ENCODE data around the gene PTPRCAP. TPM values are rescaled to one million over a fixed set of nuclear protein-coding genes. Genes with fewer than 3 reads are reported as not detected.

Gene PTPRCAP
- total RNA-seq, 1 donor from 2014 or later: 2.3 TPM

DNA sequence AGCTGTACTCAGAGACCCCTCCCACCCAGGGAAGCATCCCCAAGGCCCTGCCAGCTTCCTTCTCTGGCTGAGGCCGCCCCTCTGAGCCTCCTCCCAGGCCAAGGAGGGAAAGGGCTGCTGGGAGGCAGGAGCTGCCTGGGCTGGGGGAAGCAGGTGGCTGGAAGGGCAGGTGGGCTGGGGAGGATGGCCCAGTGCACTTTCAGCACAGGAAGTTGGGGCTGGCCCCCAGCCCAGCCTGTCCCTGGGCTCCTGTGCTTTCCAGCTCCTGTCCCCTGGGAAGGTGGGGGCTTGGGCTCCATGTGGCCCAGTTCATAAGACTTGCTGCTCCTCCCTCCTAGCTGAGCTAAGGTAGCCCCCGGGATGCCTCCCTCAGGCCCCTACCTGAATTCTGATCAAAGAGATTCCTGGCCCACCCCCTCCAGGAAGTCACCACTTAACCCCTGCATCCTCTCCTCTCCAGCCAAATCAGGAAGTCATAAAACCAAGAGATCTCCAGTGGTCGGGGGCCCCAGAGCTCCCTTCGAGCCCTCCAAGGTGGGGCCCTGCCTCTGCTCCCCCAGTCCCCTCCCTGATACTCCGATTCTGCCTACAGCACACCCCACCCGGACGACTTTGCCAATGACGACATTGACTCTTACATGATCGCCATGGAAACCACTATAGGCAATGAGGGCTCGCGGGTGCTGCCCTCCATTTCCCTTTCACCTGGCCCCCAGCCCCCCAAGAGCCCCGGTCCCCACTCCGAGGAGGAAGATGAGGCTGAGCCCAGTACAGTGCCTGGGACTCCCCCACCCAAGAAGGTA lies 40.7 kb downstream of the PTPRCAP start:
- Mint-ChIP-seq H3K4me1 (ENCODE audit: low read depth) (peaks cover 12% of the 10 kb centered on the region), H3K4me3 (ENCODE audit: low read depth) (no peak overlapping the region), H3K9me3 (ENCODE audit: low read depth) (no peaks in the 10 kb centered on the region), H3K27ac (no peak overlapping the region), H3K36me3 (ENCODE audit: insufficient read depth) (peaks cover 7% of the 10 kb centered on the region), H3K27me3 (no peaks in the 10 kb centered on the region)
- no peak for DNase-seq (ENCODE audit: low spot score, unreplicated experiment)
- TF ChIP-seq, protein P1, sequence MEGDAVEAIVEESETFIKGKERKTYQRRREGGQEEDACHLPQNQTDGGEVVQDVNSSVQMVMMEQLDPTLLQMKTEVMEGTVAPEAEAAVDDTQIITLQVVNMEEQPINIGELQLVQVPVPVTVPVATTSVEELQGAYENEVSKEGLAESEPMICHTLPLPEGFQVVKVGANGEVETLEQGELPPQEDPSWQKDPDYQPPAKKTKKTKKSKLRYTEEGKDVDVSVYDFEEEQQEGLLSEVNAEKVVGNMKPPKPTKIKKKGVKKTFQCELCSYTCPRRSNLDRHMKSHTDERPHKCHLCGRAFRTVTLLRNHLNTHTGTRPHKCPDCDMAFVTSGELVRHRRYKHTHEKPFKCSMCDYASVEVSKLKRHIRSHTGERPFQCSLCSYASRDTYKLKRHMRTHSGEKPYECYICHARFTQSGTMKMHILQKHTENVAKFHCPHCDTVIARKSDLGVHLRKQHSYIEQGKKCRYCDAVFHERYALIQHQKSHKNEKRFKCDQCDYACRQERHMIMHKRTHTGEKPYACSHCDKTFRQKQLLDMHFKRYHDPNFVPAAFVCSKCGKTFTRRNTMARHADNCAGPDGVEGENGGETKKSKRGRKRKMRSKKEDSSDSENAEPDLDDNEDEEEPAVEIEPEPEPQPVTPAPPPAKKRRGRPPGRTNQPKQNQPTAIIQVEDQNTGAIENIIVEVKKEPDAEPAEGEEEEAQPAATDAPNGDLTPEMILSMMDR (IDR thresholded peaks at IDR 0.05; ENCODE audit: unreplicated experiment): no peak

DNA sequence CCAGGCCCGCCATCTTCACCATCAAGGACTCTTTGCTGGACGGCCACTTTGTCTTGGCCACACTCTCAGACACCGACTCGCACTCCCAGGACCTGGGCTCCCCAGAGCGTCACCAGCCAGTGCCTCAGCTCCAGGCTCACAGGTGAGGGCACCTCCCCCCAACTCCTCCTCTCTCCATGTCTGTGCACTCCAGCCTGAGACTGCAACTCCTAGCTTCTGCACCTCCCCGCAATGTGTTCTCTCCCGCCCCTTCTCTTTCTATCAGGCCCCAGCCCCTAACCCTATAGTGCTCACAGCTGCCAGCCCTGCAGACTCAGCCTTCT lies 41.3 kb downstream of the PTPRCAP start:
- TF ChIP-seq, protein P1 (IDR thresholded peaks at IDR 0.05; ENCODE audit: unreplicated experiment): no peak
- H3K36me3 Mint-ChIP-seq (ENCODE audit: insufficient read depth): peaks cover 7% of the 10 kb centered on the region
- no peak overlapping the region for H3K27ac Mint-ChIP-seq
- H3K27me3 Mint-ChIP-seq: no peaks in the 10 kb centered on the region
- no peak overlapping the region for H3K4me3 Mint-ChIP-seq (ENCODE audit: low read depth)
- no peak for DNase-seq (ENCODE audit: low spot score, unreplicated experiment)
- peaks cover 14% of the 10 kb centered on the region for H3K4me1 Mint-ChIP-seq (ENCODE audit: low read depth)
- H3K9me3 Mint-ChIP-seq (ENCODE audit: low read depth): no peaks in the 10 kb centered on the region

DNA sequence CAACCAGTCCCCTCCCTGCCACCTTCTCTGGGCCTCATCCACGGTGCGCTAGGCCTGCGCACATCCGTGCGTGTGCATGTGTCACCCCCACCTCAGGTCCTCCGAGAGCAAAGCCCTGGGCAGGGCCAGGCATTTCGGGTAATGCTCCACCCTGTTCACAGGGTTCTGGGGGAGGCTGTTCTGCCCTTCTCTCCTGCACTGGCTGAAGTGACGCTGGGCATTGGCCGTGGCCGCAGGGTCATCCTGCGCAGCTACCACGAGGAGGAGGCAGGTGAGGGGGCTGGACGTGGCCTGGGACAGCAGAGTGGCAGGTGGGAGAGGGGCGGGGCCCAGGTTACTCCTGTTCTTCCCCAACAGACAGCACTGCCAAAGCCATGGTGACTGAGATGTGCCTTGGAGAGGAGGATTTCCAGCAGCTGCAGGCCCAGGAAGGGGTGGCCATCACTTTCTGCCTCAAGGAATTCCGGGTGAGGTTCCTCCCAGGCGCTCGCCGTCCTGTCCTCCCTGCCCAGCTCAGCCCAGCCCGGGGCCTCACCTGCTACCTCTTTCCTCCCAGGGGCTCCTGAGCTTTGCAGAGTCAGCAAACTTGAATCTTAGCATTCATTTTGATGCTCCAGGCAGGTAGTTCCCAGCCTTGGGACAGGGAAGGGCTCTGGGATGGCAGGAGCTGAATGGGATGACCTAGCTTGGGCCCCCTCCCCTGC lies 41.8 kb downstream of the PTPRCAP start:
- no peaks in the 10 kb centered on the region for H3K27me3 Mint-ChIP-seq
- no peak overlapping the region for H3K4me3 Mint-ChIP-seq (ENCODE audit: low read depth)
- no peak overlapping the region for H3K27ac Mint-ChIP-seq
- TF ChIP-seq, protein P1 (IDR thresholded peaks at IDR 0.05; ENCODE audit: unreplicated experiment): no peak
- peaks cover 16% of the 10 kb centered on the region for H3K4me1 Mint-ChIP-seq (ENCODE audit: low read depth)
- H3K9me3 Mint-ChIP-seq (ENCODE audit: low read depth): no peaks in the 10 kb centered on the region
- H3K36me3 Mint-ChIP-seq (ENCODE audit: insufficient read depth): peaks cover 7% of the 10 kb centered on the region
- no peak for DNase-seq (ENCODE audit: low spot score, unreplicated experiment)

DNA sequence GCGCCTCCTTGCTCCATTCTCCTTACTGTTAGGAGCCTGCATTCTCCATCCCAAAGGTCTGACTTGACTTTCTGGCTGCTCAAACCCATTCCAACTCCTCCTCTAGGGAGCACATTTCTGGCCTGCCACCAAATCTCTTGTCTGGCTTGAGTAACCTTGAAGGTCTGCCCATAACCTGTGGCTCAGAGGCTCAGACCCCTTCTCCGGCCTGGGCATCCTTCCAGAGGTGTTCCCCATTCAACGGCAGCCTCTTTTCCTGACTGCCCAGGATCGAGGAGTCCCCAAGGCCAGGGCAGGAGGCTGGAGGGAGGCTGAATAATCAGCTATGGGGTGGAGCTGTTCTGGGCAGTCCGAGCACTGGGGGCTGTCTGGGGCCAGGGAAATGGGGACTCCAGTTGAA lies 43.5 kb downstream of the PTPRCAP start:
- no peak for DNase-seq (ENCODE audit: low spot score, unreplicated experiment)
- H3K4me1 Mint-ChIP-seq (ENCODE audit: low read depth): peaks cover 17% of the 10 kb centered on the region
- no peaks in the 10 kb centered on the region for H3K9me3 Mint-ChIP-seq (ENCODE audit: low read depth)
- H3K36me3 Mint-ChIP-seq (ENCODE audit: insufficient read depth): peaks cover 7% of the 10 kb centered on the region
- H3K27ac Mint-ChIP-seq: no peak overlapping the region
- no peaks in the 10 kb centered on the region for H3K27me3 Mint-ChIP-seq
- peak overlapping the region; percentile 42 for H3K4me3 Mint-ChIP-seq (ENCODE audit: low read depth)
- TF ChIP-seq, protein P1 (IDR thresholded peaks at IDR 0.05; ENCODE audit: unreplicated experiment): no peak

DNA sequence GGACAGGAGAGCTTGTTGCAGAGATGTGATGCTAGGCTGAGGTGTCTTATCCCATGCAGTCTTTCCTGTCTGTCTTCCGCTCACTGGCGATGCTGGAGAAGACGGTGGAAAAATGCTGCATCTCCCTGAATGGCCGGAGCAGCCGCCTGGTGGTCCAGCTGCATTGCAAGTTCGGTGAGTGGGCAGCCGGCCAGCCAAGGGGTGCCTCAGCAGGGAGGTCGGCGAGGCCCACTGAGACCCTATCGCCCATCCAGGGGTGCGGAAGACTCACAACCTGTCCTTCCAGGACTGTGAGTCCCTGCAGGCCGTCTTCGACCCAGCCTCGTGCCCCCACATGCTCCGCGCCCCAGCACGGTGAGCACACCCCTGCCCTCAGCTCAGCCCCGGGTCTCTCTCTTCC lies 44.0 kb downstream of the PTPRCAP start:
- peaks cover 7% of the 10 kb centered on the region for H3K36me3 Mint-ChIP-seq (ENCODE audit: insufficient read depth)
- H3K4me3 Mint-ChIP-seq (ENCODE audit: low read depth): peak overlapping the region; percentile 84
- TF ChIP-seq, protein P1 (IDR thresholded peaks at IDR 0.05; ENCODE audit: unreplicated experiment): no peak

More for the DNA sequence above, 44.0 kb downstream of the PTPRCAP start:
- DNase-seq (ENCODE audit: low spot score, unreplicated experiment): no peak
- Mint-ChIP-seq H3K27me3 (no peaks in the 10 kb centered on the region), H3K27ac (no peak overlapping the region), H3K4me1 (ENCODE audit: low read depth) (peaks cover 17% of the 10 kb centered on the region), H3K9me3 (ENCODE audit: low read depth) (no peaks in the 10 kb centered on the region)

All from progenitor cell of endocrine pancreas (in vitro differentiated cells).